Liver (tissue), 10 donors: ENCODE results near the gene EXOC4. TPM values are rescaled to one million over a fixed set of nuclear protein-coding genes. Genes with fewer than 3 reads are reported as not detected.

Experiments used
- DNase-seq: peaks from one replicate; pipeline ENCODE4 v3.0.0-alpha.2; 2017; ENCODE audit warnings: low spot score
- H3K27ac ChIP-seq, 2 donors: one replicate each; pipeline ENCODE4 v1.7.0; 2013; ENCODE audit warnings: inconsistent platforms in 2 of 2, low read length in 2 of 2, control low read depth in 1 of 2, low read depth in 1 of 2, mild to moderate bottlenecking in 1 of 2
- H3K27me3 ChIP-seq, 4 donors: one replicate each; pipeline versions ENCODE4 v1.6.1 to v1.7.0; 2013; ENCODE audit warnings: low read length in 3 of 4, inconsistent platforms in 1 of 4, mild to moderate bottlenecking in 1 of 4, moderate library complexity in 1 of 4; ENCODE audit not compliant: control insufficient read depth in 4 of 4, insufficient read depth in 4 of 4
- H3K36me3 ChIP-seq, 4 donors: one replicate each; pipeline versions ENCODE4 v1.6.1 to v1.7.0; 2013; ENCODE audit warnings: low read length in 3 of 4, mild to moderate bottlenecking in 3 of 4, low read depth in 1 of 4, moderate library complexity in 1 of 4; ENCODE audit not compliant: control insufficient read depth in 4 of 4, insufficient read depth in 3 of 4
- H3K4me1 ChIP-seq, 4 donors: one replicate each; pipeline versions ENCODE4 v1.6.1 to v1.7.0; 2013; ENCODE audit warnings: low read length in 3 of 4, mild to moderate bottlenecking in 3 of 4, moderate library complexity in 1 of 4; ENCODE audit not compliant: control insufficient read depth in 4 of 4, insufficient read depth in 4 of 4
- H3K4me3 ChIP-seq, 3 donors: one replicate each; pipeline versions ENCODE4 v1.6.1 to v1.7.0; 2013; ENCODE audit warnings: low read length in 3 of 3, control low read depth in 1 of 3, low read depth in 1 of 3, mild to moderate bottlenecking in 1 of 3
- H3K9ac ChIP-seq, 2 donors: one replicate each; pipeline ENCODE4 v1.7.0; 2013; ENCODE audit warnings: low read length in 2 of 2, mild to moderate bottlenecking in 2 of 2, moderate library complexity in 2 of 2, control low read depth in 1 of 2, low read depth in 1 of 2
- H3K9me3 ChIP-seq, 4 donors: one replicate each; pipeline versions ENCODE4 v1.6.1 to v1.7.0; 2013; ENCODE audit warnings: low read length in 3 of 4; ENCODE audit not compliant: control insufficient read depth in 4 of 4
- ATF3 ChIP-seq: IDR thresholded peaks from 2 replicates; pipeline ENCODE4 v1.6.1; 2016; ENCODE audit warnings: antibody characterized with exemption
- CTCF ChIP-seq: fragments of 150-350 bp; IDR thresholded peaks from 2 replicates; pipeline ENCODE4 v1.5.1; 2017; ENCODE audit warnings: improper control_type of control experiment, low read depth, low read length; ENCODE audit not compliant: missing input control
- EGR1 ChIP-seq, 2 donors: IDR thresholded peaks; 2 replicates each; pipeline ENCODE4 v1.6.1; 2016 to 2018; ENCODE audit warnings: antibody characterized with exemption in 2 of 2, low read depth in 2 of 2
- FOXA1 ChIP-seq: IDR thresholded peaks from 2 replicates; pipeline ENCODE4 v1.6.1; 2016; ENCODE audit warnings: antibody characterized with exemption
- FOXA2 ChIP-seq: IDR thresholded peaks from 2 replicates; pipeline ENCODE4 v1.6.1; 2016; ENCODE audit warnings: antibody characterized with exemption
- GABPA ChIP-seq, 2 donors: IDR thresholded peaks in 1 of 2; conservative IDR thresholded peaks in 1 of 2; 2 replicates each; pipeline ENCODE4 v1.6.1; 2016; ENCODE audit warnings: antibody characterized with exemption in 2 of 2, mild to moderate bottlenecking in 1 of 2, moderate library complexity in 1 of 2
- HNF4A ChIP-seq, 2 donors: conservative IDR thresholded peaks; 2 replicates each; pipeline ENCODE4 v1.6.1; 2016; ENCODE audit warnings: antibody characterized with exemption in 2 of 2, mild to moderate bottlenecking in 2 of 2
- HNF4G ChIP-seq: IDR thresholded peaks from 2 replicates; pipeline ENCODE4 v1.6.1; 2016; ENCODE audit warnings: antibody characterized with exemption
- JUND ChIP-seq, 2 donors: IDR thresholded peaks; 2 replicates each; pipeline ENCODE4 v1.6.1; 2016; ENCODE audit warnings: antibody characterized with exemption in 2 of 2
- MAX ChIP-seq: IDR thresholded peaks from 2 replicates; pipeline ENCODE4 v1.6.1; 2016; ENCODE audit warnings: antibody characterized with exemption
- NR2F2 ChIP-seq: IDR thresholded peaks from 2 replicates; pipeline ENCODE4 v1.6.1; 2016; ENCODE audit warnings: antibody characterized with exemption
- RAD21 ChIP-seq, 2 donors: IDR thresholded peaks; 2 replicates each; pipeline ENCODE4 v1.6.1; 2016; ENCODE audit warnings: antibody characterized with exemption in 2 of 2, mild to moderate bottlenecking in 2 of 2
- REST ChIP-seq: IDR thresholded peaks from 2 replicates; pipeline ENCODE4 v1.6.1; 2016; ENCODE audit warnings: antibody characterized with exemption, mild to moderate bottlenecking
- RXRA ChIP-seq, 2 donors: IDR thresholded peaks; 2 replicates each; pipeline ENCODE4 v1.6.1; 2017 to 2018; ENCODE audit warnings: antibody characterized with exemption in 2 of 2, mild to moderate bottlenecking in 1 of 2
- SP1 ChIP-seq: IDR thresholded peaks from 2 replicates; pipeline ENCODE4 v1.6.1; 2018; ENCODE audit warnings: antibody characterized with exemption, mild to moderate bottlenecking
- TAF1 ChIP-seq: conservative IDR thresholded peaks from 2 replicates; pipeline ENCODE4 v1.6.1; 2016; ENCODE audit warnings: antibody characterized with exemption, mild to moderate bottlenecking
- YY1 ChIP-seq: IDR thresholded peaks from 2 replicates; pipeline ENCODE4 v1.6.1; 2016; ENCODE audit warnings: antibody characterized with exemption, mild to moderate bottlenecking
- ZBTB33 ChIP-seq: IDR thresholded peaks from 2 replicates; pipeline ENCODE4 v1.6.1; 2016; ENCODE audit warnings: antibody characterized with exemption
- WGBS: extraction: QIAGEN DNeasy Blood & Tissue Kit; methylation state at CpG from one replicate; pipeline ENCODE4 v1.1.7; 2013; 5-methylcytosine and 5-hydroxymethylcytosine counted together
- polyA plus RNA-seq, 2 donors: library from polyadenylated mRNA; stranded (reverse) in 1 of 2; unstranded in 1 of 2; fragments of 200-250 nt in 1 of 2; fragments of >200 nt in 1 of 2; fragmentation: Nextera tagmentation in 1 of 2; extraction: Ambion mirVana in 1 of 2; gene quantifications; one replicate each; pipeline versions ENCODE4 v1.2.1 to v1.2.3, GENCODE V29; 2013 to 2015
- small RNA-seq: library from RNA; depleted of rRNA; stranded (forward); fragments of <200 nt; gene quantifications from one replicate; pipeline ENCODE3, GENCODE V24; 2014
- total RNA-seq, 2 donors: library from RNA; depleted of rRNA; stranded (reverse); fragments of >200 nt; gene quantifications; one replicate each; pipeline ENCODE4 v1.2.3, GENCODE V29; 2014
- donor health status: healthy.
- donor health status: healthy.
- donor health status: healthy.
- donor health status: healthy.
- donor health status: healthy.

Gene EXOC4
- total and polyA plus RNA-seq, 4 donors = 9.5 to 55.9 (median 23.6) TPM

- 84% methylated on average over 4 of the region's 4 CpGs for WGBS
- Histone ChIP-seq H3K4me3 (no peak overlapping the region), H3K9me3 (no peaks in the 10 kb centered on the region), H3K36me3 (no peaks in the 10 kb centered on the region), H3K27ac (no peak overlapping the region), H3K9ac (no peak overlapping the region), H3K4me1 (no peaks in the 10 kb centered on the region), H3K27me3 (no peaks in the 10 kb centered on the region)
- TF ChIP-seq REST (no peak), EGR1 (IDR thresholded peaks at IDR 0.05; ENCODE audit: low read depth in 2 of 2) (no peak), NR2F2 (no peak), ZBTB33 (no peak), HNF4G (no peak), FOXA2 (no peak), YY1 (no peak), MAX (no peak), CTCF (no peak), FOXA1 (no peak), GABPA (IDR thresholded peaks at IDR 0.05 in 1 of 2, conservative IDR thresholded peaks at IDR 0.05 in 1 of 2) (no peak), RXRA (IDR thresholded peaks at IDR 0.05) (no peak), SP1 (no peak), ATF3 (no peak), HNF4A (conservative IDR thresholded peaks at IDR 0.05) (no peak), JUND (IDR thresholded peaks at IDR 0.05) (no peak), RAD21 (IDR thresholded peaks at IDR 0.05) (no peak), TAF1 (no peak)
- no peak for DNase-seq
These were observed 862.1 kb downstream of the EXOC4 start for GRCh38 chr7:134114992-134115391.

Small RNAs within 50 kb of the gene (small RNA-seq; reads per million reads assigned to genes)
- not detected for gene MIR6133

Other genes starting within 250 kb of the EXOC4 start
- gene CHCHD3, start 171.0 kb upstream of the EXOC4 start, total RNA-seq = 10 to 100 TPM; 37.6 to 37.8 TPM
- 10 to 100 TPM; 25.5 to 26.0 TPM for gene CHCHD3, start 171.0 kb upstream of the EXOC4 start, polyA plus RNA-seq